KOPT-K1 (cell line): Measurements from ENCODE around the gene TRIM28.
A peak's percentile ranks its signal among the peaks of the same experiment; 100 is the strongest.

Experiments used
- H3K27ac ChIP-seq: fragments of 200-600 bp; sonication (generic); 2 replicates; pipeline ENCODE4 v1.5.1; 2016; ENCODE audit warnings: antibody characterized with exemption, mild to moderate bottlenecking, low read depth, low read length; ENCODE audit not compliant: poor library complexity, severe bottlenecking
- H3K36me3 ChIP-seq: fragments of 200-600 bp; sonication (generic); 2 replicates; pipeline ENCODE4 v1.5.1; 2017; ENCODE audit warnings: antibody characterized with exemption, mild to moderate bottlenecking, low read length, moderate library complexity; ENCODE audit not compliant: insufficient read depth
- H3K9me3 ChIP-seq: fragments of 200-600 bp; sonication (generic); 2 replicates; pipeline ENCODE4 v1.5.1; 2017; ENCODE audit warnings: antibody characterized with exemption, low read length, mild to moderate bottlenecking; ENCODE audit not compliant: insufficient read depth, poor library complexity, severe bottlenecking

Gene TRIM28

GRCh38 chr19:58515259-58515658 is 28.6 kb upstream of the TRIM28 start:
- Histone ChIP-seq H3K27ac (no peak overlapping the region), H3K9me3 (no peaks in the 10 kb centered on the region), H3K36me3 (peaks cover 18% of the 10 kb centered on the region)

GRCh38 chr19:58516246-58516836 is 27.5 kb upstream of the TRIM28 start:
- Histone ChIP-seq H3K9me3 (no peaks in the 10 kb centered on the region), H3K36me3 (peaks cover 18% of the 10 kb centered on the region), H3K27ac (no peak overlapping the region)

GRCh38 chr19:58516964-58517833 is 26.7 kb upstream of the TRIM28 start:
- H3K9me3 ChIP-seq: no peaks in the 10 kb centered on the region
- H3K36me3 ChIP-seq: peaks cover 18% of the 10 kb centered on the region
- H3K27ac ChIP-seq: no peak overlapping the region

GRCh38 chr19:58518256-58519086 is 25.4 kb upstream of the TRIM28 start:
- Histone ChIP-seq H3K9me3 (no peaks in the 10 kb centered on the region), H3K36me3 (peaks cover 18% of the 10 kb centered on the region), H3K27ac (peak overlapping the region; percentile 77)

GRCh38 chr19:58519087-58519354 is 24.8 kb upstream of the TRIM28 start:
- peaks cover 18% of the 10 kb centered on the region for H3K36me3 ChIP-seq
- H3K27ac ChIP-seq: peak overlapping the region; percentile 77
- H3K9me3 ChIP-seq: no peaks in the 10 kb centered on the region

GRCh38 chr19:58519355-58520256 is 24.3 kb upstream of the TRIM28 start, which contains the start of gene ZBTB45:
Gene ZBTB45, minus strand, starts transcription at chr19:58519810. Its CDS starts 2,137 bp downstream, at chr19:58517673.
- H3K36me3 ChIP-seq: peaks cover 18% of the 10 kb centered on the region
- H3K27ac ChIP-seq: peak within 1 kb of the TSS; percentile 77
- H3K9me3 ChIP-seq: no peaks in the 10 kb centered on the region

- Histone ChIP-seq H3K9me3 (no peaks in the 10 kb centered on the region), H3K36me3 (peaks cover 18% of the 10 kb centered on the region), H3K27ac (peak overlapping the region; percentile 77)
Measured at GRCh38 chr19:58520257-58520599, 23.6 kb upstream of the TRIM28 start.

- H3K27ac ChIP-seq: no peak overlapping the region
Measured at GRCh38 chr19:58521651-58522050, 22.2 kb upstream of the TRIM28 start.

GRCh38 chr19:58522709-58523108 is 21.2 kb upstream of the TRIM28 start:
- Histone ChIP-seq H3K9me3 (no peaks in the 10 kb centered on the region), H3K27ac (no peak overlapping the region), H3K36me3 (no peaks in the 10 kb centered on the region)

More at GRCh38 chr19:58521651-58522050, 22.2 kb upstream of the TRIM28 start:
- Histone ChIP-seq H3K9me3 (no peaks in the 10 kb centered on the region), H3K36me3 (peaks cover 4% of the 10 kb centered on the region; the same call in 1 of the 2 replicates)

- Histone ChIP-seq H3K27ac (no peak overlapping the region), H3K9me3 (no peaks in the 10 kb centered on the region), H3K36me3 (no peaks in the 10 kb centered on the region)
Measured at GRCh38 chr19:58529405-58529804, 14.5 kb upstream of the TRIM28 start.

GRCh38 chr19:58531034-58531840 is 12.6 kb upstream of the TRIM28 start:
- Histone ChIP-seq H3K27ac (no peak overlapping the region), H3K9me3 (no peaks in the 10 kb centered on the region), H3K36me3 (no peaks in the 10 kb centered on the region)

- Histone ChIP-seq H3K36me3 (no peaks in the 10 kb centered on the region), H3K9me3 (no peaks in the 10 kb centered on the region), H3K27ac (no peak overlapping the region)
Measured at GRCh38 chr19:58535857-58536256, 8.0 kb upstream of the TRIM28 start.

GRCh38 chr19:58536852-58537798 is 6.7 kb upstream of the TRIM28 start:
- Histone ChIP-seq H3K36me3 (no peaks in the 10 kb centered on the region), H3K9me3 (no peaks in the 10 kb centered on the region), H3K27ac (peak overlapping the region; percentile 66)
